GM12891 (cell line): Measurements from ENCODE around the gene IL21. TPM values are rescaled to one million over a fixed set of nuclear protein-coding genes. Genes with fewer than 3 reads are reported as not detected.

Experiments
- DNase-seq: peaks from one replicate; pipeline ENCODE4 v3.0.0; 2011; ENCODE audit warnings: low spot score; ENCODE audit not compliant: insufficient read length
- FAIRE-seq: peaks from 2 replicates; lab custom pipeline; 2011; peaks lifted over from hg19 to GRCh38; lab: Jason Lieb, UNC
- PAX5 ChIP-seq: IDR thresholded peaks from 2 replicates; pipeline ENCODE4 v1.6.1; 2011; ENCODE audit warnings: low read length, moderate library complexity, mild to moderate bottlenecking; ENCODE audit not compliant: insufficient read depth, severe bottlenecking
- POLR2A ChIP-seq: IDR thresholded peaks from 2 replicates; pipeline ENCODE4 v1.6.1; 2011; ENCODE audit warnings: low read depth, low read length, control low read depth
- POLR2AphosphoS5 ChIP-seq: IDR thresholded peaks from 2 replicates; pipeline ENCODE4 v1.6.1; 2011; ENCODE audit warnings: low read depth, low read length, control low read depth
- POU2F2 ChIP-seq: IDR thresholded peaks from 2 replicates; pipeline ENCODE4 v1.6.1; 2011; ENCODE audit warnings: low read depth, mild to moderate bottlenecking, control low read depth, low read length, moderate library complexity
- SPI1 ChIP-seq: IDR thresholded peaks from 2 replicates; pipeline ENCODE4 v1.6.1; 2011; ENCODE audit warnings: low read depth, low read length, control low read depth
- TAF1 ChIP-seq: IDR thresholded peaks from 2 replicates; pipeline ENCODE4 v1.6.1; 2011; ENCODE audit warnings: low read depth, low read length, control low read depth
- polyA plus RNA-seq: library from polyadenylated mRNA; unstranded; fragments of >200 nt; gene quantifications from one replicate; pipeline ENCODE4 v1.2.1, GENCODE V29; 2012; ENCODE audit warnings: low read depth, missing spikeins, inconsistent platforms; ENCODE audit not compliant: missing spikeins

IL21 gene
- not detected for polyA plus RNA-seq

- no peak for TF ChIP-seq POLR2AphosphoS5
- no peak for TF ChIP-seq PAX5
- TF ChIP-seq POU2F2 = no peak
- no peak for TF ChIP-seq POLR2A
- no peak for TF ChIP-seq TAF1
- no peak for TF ChIP-seq SPI1
- FAIRE-seq = no peak
- DNase-seq = no peak
These were observed at the start of gene IL21 for GRCh38 chr4:122621016-122621507. TSS of gene IL21 (minus strand) at chr4:122621066. CDS start at chr4:122621011, 55 bp downstream.

- DNase-seq = no peak
- no peak for TF ChIP-seq POU2F2
- TF ChIP-seq TAF1 = no peak
- no peak for TF ChIP-seq SPI1
- no peak for TF ChIP-seq POLR2AphosphoS5
- TF ChIP-seq POLR2A = no peak
- TF ChIP-seq PAX5 = no peak
- FAIRE-seq = no peak
These were observed 49.3 kb upstream of the IL21 start for GRCh38 chr4:122669911-122670738.

- no peak for FAIRE-seq
These were observed 47.4 kb upstream of the IL21 start for GRCh38 chr4:122668241-122668640.

GRCh38 chr4:122666527-122667245 is 45.8 kb upstream of the IL21 start:
- FAIRE-seq = no peak
- no peak for DNase-seq
- TF ChIP-seq PAX5 = no peak
- no peak for TF ChIP-seq POLR2AphosphoS5
- TF ChIP-seq TAF1 = no peak
- TF ChIP-seq POU2F2 = no peak
- no peak for TF ChIP-seq POLR2A

More at GRCh38 chr4:122668241-122668640, 47.4 kb upstream of the IL21 start:
- DNase-seq = no peak
- TF ChIP-seq POLR2AphosphoS5 (no peak), POU2F2 (no peak), POLR2A (no peak), PAX5 (no peak), SPI1 (no peak), TAF1 (no peak)

DNA sequence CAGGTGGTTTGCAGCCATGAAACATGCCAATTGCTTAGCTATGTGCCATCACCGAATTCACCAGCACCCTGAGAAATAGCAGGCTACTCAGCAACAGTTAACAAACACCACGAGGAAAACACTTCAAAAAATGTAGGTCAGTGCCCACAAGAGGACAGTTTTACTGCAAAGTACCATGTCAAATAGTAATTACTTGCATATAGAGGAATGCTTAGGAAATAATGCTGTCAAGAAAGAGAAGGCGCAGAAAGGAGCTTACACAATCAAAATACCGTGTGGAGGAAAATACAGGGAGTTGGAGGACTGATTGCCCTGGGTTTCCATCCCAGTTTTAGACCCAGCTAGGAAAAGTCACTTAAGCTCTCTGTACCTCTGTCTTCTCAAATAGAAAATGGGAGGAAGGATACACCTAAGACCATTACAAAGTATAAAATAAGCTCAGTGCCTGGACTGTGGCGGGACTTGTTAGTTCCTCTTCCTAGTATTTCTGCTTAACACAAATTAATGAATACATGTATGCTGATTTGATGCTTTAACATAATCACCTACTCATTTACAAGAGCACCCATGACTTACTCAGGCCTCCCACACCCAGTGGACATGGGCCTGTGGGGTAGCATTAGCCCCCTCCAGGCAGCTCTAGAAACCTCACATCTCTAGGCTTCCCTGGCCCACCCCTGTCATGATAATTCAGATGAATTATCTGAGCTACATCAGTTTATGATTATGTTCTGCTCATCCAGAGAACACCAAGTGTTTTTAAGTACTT is 44.5 kb upstream of the IL21 start:
- no peak for TF ChIP-seq PAX5
- TF ChIP-seq POLR2A = no peak
- TF ChIP-seq SPI1 = no peak
- no peak for TF ChIP-seq POU2F2
- no peak for TF ChIP-seq POLR2AphosphoS5
- no peak for TF ChIP-seq TAF1
- DNase-seq (no peak), FAIRE-seq (no peak)

- DNase-seq = no peak
- TF ChIP-seq PAX5 = no peak
- no peak for TF ChIP-seq POLR2AphosphoS5
- no peak for TF ChIP-seq POLR2A
- no peak for TF ChIP-seq TAF1
- TF ChIP-seq SPI1 = no peak
- TF ChIP-seq POU2F2 = no peak
- peak; percentile 89 for FAIRE-seq
These were observed 43.1 kb upstream of the IL21 start for GRCh38 chr4:122663814-122664610.

DNA sequence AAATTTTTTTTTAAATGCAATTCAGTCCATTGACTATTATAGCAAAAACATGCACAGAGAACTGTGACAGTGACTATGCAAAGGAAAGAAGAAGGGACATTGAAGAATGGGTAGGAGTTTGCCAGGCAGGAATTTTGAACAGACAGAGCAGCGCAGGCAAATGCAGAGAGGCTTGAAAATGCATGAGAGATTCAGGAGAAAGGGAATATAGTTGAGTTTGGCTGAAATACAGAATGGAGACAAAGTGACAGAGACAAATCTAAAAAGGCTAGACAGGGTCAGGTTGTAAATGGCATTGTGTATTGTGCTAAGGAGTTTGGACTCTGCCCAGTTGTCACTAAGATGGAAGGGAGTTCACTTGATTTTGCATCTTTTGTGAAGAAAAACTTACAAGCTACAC is 42.4 kb upstream of the IL21 start:
- FAIRE-seq (no peak), DNase-seq (no peak)
- TF ChIP-seq POU2F2 (no peak), TAF1 (no peak), POLR2A (no peak), SPI1 (no peak), PAX5 (no peak), POLR2AphosphoS5 (no peak)

DNA sequence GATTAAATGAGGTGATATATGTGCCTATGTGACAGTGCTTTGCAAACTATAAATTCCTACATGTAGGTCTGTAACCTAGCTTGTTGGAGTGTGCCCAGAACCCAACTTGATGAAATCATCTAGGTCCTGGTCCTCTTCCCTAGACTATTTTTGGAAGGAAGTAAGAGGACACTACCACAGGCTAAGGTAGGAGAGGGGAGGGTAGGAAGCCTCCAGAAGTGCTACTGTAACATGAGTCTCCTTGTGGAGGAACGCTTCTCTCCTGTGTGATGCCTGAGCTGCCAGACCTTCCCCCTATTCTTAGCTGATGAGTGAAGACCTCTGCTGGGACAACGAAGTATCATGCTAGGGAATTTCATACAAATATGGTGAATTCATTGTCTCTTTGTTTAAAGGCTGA is 41.8 kb upstream of the IL21 start:
- FAIRE-seq (no peak), DNase-seq (no peak)
- TF ChIP-seq SPI1 (no peak), POLR2AphosphoS5 (no peak), PAX5 (no peak), TAF1 (no peak), POLR2A (no peak), POU2F2 (no peak)
